SK-MEL-5 (cell line): ENCODE measurements around the gene GPR107. TPM values are rescaled to one million over a fixed set of nuclear protein-coding genes. Genes with fewer than 3 reads are reported as not detected.

ENCODE experiments used
- DNase-seq: peaks from one replicate; pipeline ENCODE4 v3.0.0-alpha.2; 2016; ENCODE audit warnings: low read depth, low spot score
- in situ Hi-C: cut with HindIII; loops from 2 replicates; pipeline ENCODE4 v1.10.0; 2016; ENCODE audit warnings: low sequenced_read_pairs, high pct_unique_total_duplicates, low pct_unique_long_range_greater_than_20kb
- total RNA-seq: library from RNA; depleted of rRNA; stranded (reverse); fragments of >200 nt; shearing (Covaris generic); gene quantifications from 2 replicates; pipeline ENCODE4 v1.2.3, GENCODE V29; 2014

The GPR107 gene
- total RNA-seq, 1 experiment from 2014 or later, result 26.1 TPM

GRCh38 chr9:130043654-130044623, 9.8 kb upstream of the GPR107 start:
- in situ Hi-C loops, result no loop called here
- DNase-seq, result no peak

GRCh38 chr9:130045725-130046450, 7.8 kb upstream of the GPR107 start:
- DNase-seq, result no peak
- in situ Hi-C loops, result no loop called here

GRCh38 chr9:130049431-130050210, 4.1 kb upstream of the GPR107 start:
- in situ Hi-C loops, result loop anchor here (25.0 kb wide), 1 partner anchor 87 kb away; no protein-coding TSS in a partner anchor
- no peak for DNase-seq

GRCh38 chr9:130050462-130050861, 3.2 kb upstream of the GPR107 start:
- in situ Hi-C loops, result loop anchor here (25.0 kb wide), 1 partner anchor 88 kb away; no protein-coding TSS in a partner anchor
- DNase-seq, result no peak

- in situ Hi-C loops, result loop anchor here (25.0 kb wide), 1 partner anchor 90 kb away; no protein-coding TSS in a partner anchor
- no peak for DNase-seq
These were observed 1.9 kb upstream of the GPR107 start for GRCh38 chr9:130051855-130052254.

DNA sequence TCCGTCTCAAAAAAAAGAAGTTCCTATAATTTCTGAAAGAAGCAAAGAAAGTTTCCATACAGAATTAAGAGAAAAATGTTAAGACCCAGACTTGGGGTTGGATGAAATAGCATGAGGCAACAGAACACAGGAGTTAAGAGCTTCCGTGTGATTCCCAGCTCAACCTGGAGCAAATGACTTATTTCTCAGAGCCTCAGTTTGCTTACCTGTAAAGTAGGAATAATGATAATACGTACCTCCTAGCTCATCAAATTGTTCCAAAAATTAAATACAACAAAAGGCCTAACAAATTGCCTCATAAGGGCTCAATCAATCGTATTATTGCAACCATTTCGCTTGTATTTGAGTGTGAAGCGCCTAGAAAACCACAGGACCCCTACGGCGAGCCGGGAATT, 600 bp upstream of the GPR107 start:
- in situ Hi-C loops, result loop anchor here (25.0 kb wide), 1 partner anchor 91 kb away; no protein-coding TSS in a partner anchor

DNA sequence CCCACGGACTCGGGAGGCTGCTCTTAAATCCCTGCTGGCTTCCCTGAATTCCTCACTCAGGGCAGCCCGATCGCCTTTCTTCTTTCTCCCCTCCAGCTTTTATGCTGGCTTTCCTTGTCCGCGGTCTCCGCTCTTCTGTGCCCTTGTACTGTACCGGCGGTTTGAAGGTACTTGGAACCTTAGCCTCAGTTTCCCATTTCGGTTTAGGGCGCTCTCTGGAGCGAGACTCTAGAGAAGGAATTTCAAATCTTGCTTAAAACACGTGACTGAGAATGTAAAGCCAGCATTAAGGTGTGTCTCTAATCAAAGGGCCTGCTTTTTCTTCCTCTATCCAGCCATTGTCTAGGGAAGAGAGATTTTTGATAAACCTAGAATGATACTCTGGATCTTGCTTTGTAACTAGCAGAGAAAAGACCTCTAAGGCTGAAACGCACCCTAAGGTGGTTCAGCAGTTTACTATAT, 650 bp downstream of the GPR107 start:
- in situ Hi-C loops, result loop anchor here (25.0 kb wide), 1 partner anchor 92 kb away; no protein-coding TSS in a partner anchor
- no peak for DNase-seq

More for the DNA sequence above, 600 bp upstream of the GPR107 start:
- no peak for DNase-seq

GRCh38 chr9:130054820-130055219, 1.1 kb downstream of the GPR107 start:
- in situ Hi-C loops, result loop anchor here (25.0 kb wide), 1 partner anchor 93 kb away; no protein-coding TSS in a partner anchor
- no peak for DNase-seq

- in situ Hi-C loops, result loop anchor here (25.0 kb wide), 1 partner anchor 96 kb away; no protein-coding TSS in a partner anchor
- DNase-seq, result peak; percentile 67
These were observed 4.4 kb downstream of the GPR107 start for GRCh38 chr9:130058154-130058553.

GRCh38 chr9:130058887-130059286, 5.2 kb downstream of the GPR107 start:
- in situ Hi-C loops, result loop anchor here (25.0 kb wide), 1 partner anchor 97 kb away; no protein-coding TSS in a partner anchor
- no peak for DNase-seq

DNA sequence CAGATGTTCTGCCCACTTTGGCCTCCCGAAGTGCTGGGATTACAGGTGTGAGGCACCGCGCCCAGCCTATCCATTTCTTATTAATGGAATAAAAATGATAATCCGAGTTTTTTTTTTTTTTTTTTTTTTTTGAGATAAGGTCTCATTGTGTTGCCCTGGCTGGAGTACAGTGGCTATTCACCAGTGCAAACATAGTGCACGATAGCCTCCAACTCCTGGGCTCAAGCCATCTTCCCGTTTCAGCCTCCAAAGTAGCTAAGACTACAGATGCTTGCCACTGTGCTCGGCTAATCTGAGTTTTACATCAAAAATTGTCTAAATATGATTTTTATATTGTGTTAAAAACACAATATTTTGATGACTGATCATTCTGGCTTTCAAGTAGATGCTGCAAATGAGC, 6.6 kb downstream of the GPR107 start:
- in situ Hi-C loops, result loop anchor here (25.0 kb wide), 1 partner anchor 98 kb away; no protein-coding TSS in a partner anchor
- DNase-seq, result no peak

DNA sequence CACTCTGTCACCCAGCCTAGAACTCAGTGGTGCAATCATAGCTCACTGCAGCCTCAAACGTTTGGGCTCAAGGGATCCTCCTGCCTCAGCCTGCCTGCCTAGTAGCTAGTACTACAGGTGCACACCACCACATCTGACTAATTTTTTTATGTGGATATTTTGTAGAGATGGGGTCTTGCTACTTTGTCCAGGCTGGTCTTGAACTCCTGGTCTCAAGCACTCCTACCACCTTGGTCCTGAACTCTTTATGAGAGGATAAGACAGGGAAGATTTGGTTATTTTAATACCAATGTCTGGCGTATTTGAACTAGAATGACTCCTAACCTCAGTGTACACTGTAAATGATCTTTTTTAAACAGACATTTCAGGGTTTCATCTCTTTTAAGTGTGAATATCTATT, 9.0 kb downstream of the GPR107 start:
- DNase-seq, result no peak
- in situ Hi-C loops, result loop anchor here (25.0 kb wide), 1 partner anchor 100 kb away; no protein-coding TSS in a partner anchor

DNA sequence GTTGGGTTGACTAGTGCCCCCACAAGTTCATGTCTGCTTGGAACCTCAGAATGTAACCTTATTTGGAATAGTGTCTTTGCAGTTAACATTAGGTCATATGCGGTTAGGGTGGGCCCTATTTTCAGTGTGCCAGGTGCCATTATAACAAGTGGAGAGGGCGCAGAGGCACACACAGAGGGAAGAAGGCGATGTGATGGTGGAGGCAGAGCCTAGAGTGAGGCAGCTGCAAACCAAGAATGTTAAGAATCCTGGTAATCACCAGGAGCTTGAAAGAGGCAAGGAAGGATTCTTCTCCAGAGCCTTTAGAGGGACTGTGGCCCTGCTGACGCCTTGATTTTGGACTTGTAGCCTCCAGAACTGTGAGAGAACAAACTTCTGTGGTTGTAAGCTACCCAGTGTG, 10.9 kb downstream of the GPR107 start:
- no peak for DNase-seq
- in situ Hi-C loops, result loop anchor here (25.0 kb wide), 1 partner anchor 102 kb away; no protein-coding TSS in a partner anchor

DNA sequence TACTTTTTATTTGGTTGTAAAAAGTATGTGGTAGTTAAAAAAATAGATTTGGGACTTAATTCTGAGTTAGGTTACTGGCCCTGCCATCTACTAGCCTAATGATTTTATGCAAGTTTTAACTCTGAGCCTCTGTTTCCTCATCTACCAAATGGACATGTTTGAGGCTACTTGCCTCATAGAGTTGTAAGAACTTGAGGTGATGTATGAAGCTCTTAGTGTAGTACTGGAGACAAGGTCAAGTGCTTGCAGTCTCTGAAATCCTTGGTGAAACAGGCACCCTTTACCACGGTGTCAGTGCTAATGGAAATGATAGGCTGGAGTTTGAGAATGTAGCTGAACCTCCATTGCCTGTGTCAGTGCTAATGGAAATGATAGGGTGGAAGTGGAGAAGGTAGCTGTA, 15.3 kb downstream of the GPR107 start:
- no peak for DNase-seq
- in situ Hi-C loops, result loop anchor here (25.0 kb wide), 1 partner anchor 107 kb away; no protein-coding TSS in a partner anchor

GRCh38 chr9:130072515-130073235, 19.0 kb downstream of the GPR107 start:
- DNase-seq, result no peak
- in situ Hi-C loops, result loop anchor here (25.0 kb wide), 1 partner anchor 110 kb away; no protein-coding TSS in a partner anchor

- DNase-seq, result no peak
- in situ Hi-C loops, result loop anchor here (25.0 kb wide), 1 partner anchor 111 kb away; no protein-coding TSS in a partner anchor
These were observed 19.7 kb downstream of the GPR107 start for GRCh38 chr9:130073373-130073772.
